ENCODE measurements around the gene ELOB.

Gene ELOB

GRCh38 chr16:2792940-2793339, 15.9 kb upstream of the ELOB start:
- TF ChIP-seq PATZ1 (CRISPR knock-in tag; IDR thresholded peaks at IDR 0.05; ENCODE audit: borderline replicate concordance) = no peak
- no peak for TF ChIP-seq BACH2 (CRISPR knock-in tag; IDR thresholded peaks at IDR 0.05; ENCODE audit: borderline replicate concordance)
- TF ChIP-seq CSDC2 (CRISPR knock-in tag; IDR thresholded peaks at IDR 0.05) = no peak
- TF ChIP-seq ZC3H10 (CRISPR knock-in tag; IDR thresholded peaks at IDR 0.05) = no peak
- TF ChIP-seq TSHZ2 (CRISPR knock-in tag; IDR thresholded peaks at IDR 0.05) = no peak
- TF ChIP-seq ZNF70 (CRISPR knock-in tag; IDR thresholded peaks at IDR 0.05) = no peak
- no peak for TF ChIP-seq ISL1 (CRISPR knock-in tag; IDR thresholded peaks at IDR 0.05)
- TF ChIP-seq ESRRG (CRISPR knock-in tag; IDR thresholded peaks at IDR 0.05) = no peak
- no peak for ATAC-seq

- ATAC-seq = no peak
- TF ChIP-seq ZFP3 (CRISPR knock-in tag; IDR thresholded peaks at IDR 0.05) (no peak), TCF4 (CRISPR knock-in tag; IDR thresholded peaks at IDR 0.05; ENCODE audit: borderline replicate concordance) (no peak), ESRRG (CRISPR knock-in tag; IDR thresholded peaks at IDR 0.05) (no peak), PATZ1 (CRISPR knock-in tag; IDR thresholded peaks at IDR 0.05; ENCODE audit: borderline replicate concordance) (no peak), ZC3H10 (CRISPR knock-in tag; IDR thresholded peaks at IDR 0.05) (no peak), ARNTL (CRISPR knock-in tag; IDR thresholded peaks at IDR 0.05; ENCODE audit: borderline replicate concordance, low read depth) (no peak), OSR1 (CRISPR knock-in tag; IDR thresholded peaks at IDR 0.05) (no peak), ZNF8 (CRISPR knock-in tag; IDR thresholded peaks at IDR 0.05) (no peak), TSHZ2 (CRISPR knock-in tag; IDR thresholded peaks at IDR 0.05) (no peak), CSDC2 (CRISPR knock-in tag; IDR thresholded peaks at IDR 0.05) (no peak)
These were observed 14.1 kb upstream of the ELOB start for GRCh38 chr16:2791174-2791573.

GRCh38 chr16:2790631-2791030, 13.6 kb upstream of the ELOB start:
- ATAC-seq = no peak
- TF ChIP-seq CREB5 (CRISPR knock-in tag; IDR thresholded peaks at IDR 0.05; ENCODE audit: low read depth) (no peak), CSRNP3 (CRISPR knock-in tag; IDR thresholded peaks at IDR 0.05) (no peak), TCF4 (CRISPR knock-in tag; IDR thresholded peaks at IDR 0.05; ENCODE audit: borderline replicate concordance) (no peak), POU6F1 (CRISPR knock-in tag; IDR thresholded peaks at IDR 0.05; ENCODE audit: borderline replicate concordance, low read depth) (no peak), ZNF565 (CRISPR knock-in tag; conservative IDR thresholded peaks at IDR 0.05; ENCODE audit: low read depth) (no peak), BACH2 (CRISPR knock-in tag; IDR thresholded peaks at IDR 0.05; ENCODE audit: borderline replicate concordance) (no peak), PATZ1 (CRISPR knock-in tag; IDR thresholded peaks at IDR 0.05; ENCODE audit: borderline replicate concordance) (no peak), ESRRG (CRISPR knock-in tag; IDR thresholded peaks at IDR 0.05) (no peak), ISL1 (CRISPR knock-in tag; IDR thresholded peaks at IDR 0.05) (no peak), GLIS3 (CRISPR knock-in tag; IDR thresholded peaks at IDR 0.05) (no peak), ZFP3 (CRISPR knock-in tag; IDR thresholded peaks at IDR 0.05) (no peak), RARB (CRISPR knock-in tag; IDR thresholded peaks at IDR 0.05) (no peak), ARNTL (CRISPR knock-in tag; IDR thresholded peaks at IDR 0.05; ENCODE audit: borderline replicate concordance, low read depth) (no peak), ZC3H10 (CRISPR knock-in tag; IDR thresholded peaks at IDR 0.05) (no peak), CSDC2 (CRISPR knock-in tag; IDR thresholded peaks at IDR 0.05) (no peak), ZFP30 (CRISPR knock-in tag; IDR thresholded peaks at IDR 0.05) (no peak)
